Globus pallidus (tissue), 1 donor: ENCODE measurements around the gene GHRH.

ENCODE experiments used
- DNase-seq: peaks from one replicate; pipeline ENCODE4 v3.0.0-alpha.2; 2015; ENCODE audit warnings: low spot score

GHRH gene

GRCh38 chr20:37290158-37290810, 28.7 kb upstream of the GHRH start:
- DNase-seq, result no peak

GRCh38 chr20:37288091-37288490, 26.5 kb upstream of the GHRH start:
- DNase-seq, result no peak

- no peak for DNase-seq
These were observed 24.2 kb upstream of the GHRH start for GRCh38 chr20:37285664-37286374.

- no peak for DNase-seq
These were observed 23.1 kb upstream of the GHRH start for GRCh38 chr20:37284691-37285161.

- DNase-seq, result no peak
These were observed 22.0 kb upstream of the GHRH start for GRCh38 chr20:37283530-37284195.

- DNase-seq, result no peak
These were observed 20.9 kb upstream of the GHRH start for GRCh38 chr20:37282556-37282955.

GRCh38 chr20:37280403-37280802, 18.8 kb upstream of the GHRH start:
- no peak for DNase-seq

GRCh38 chr20:37279820-37280219, 18.2 kb upstream of the GHRH start:
- no peak for DNase-seq

GRCh38 chr20:37278966-37279590, 17.5 kb upstream of the GHRH start:
- no peak for DNase-seq

GRCh38 chr20:37277253-37277593, 15.6 kb upstream of the GHRH start:
- no peak for DNase-seq

GRCh38 chr20:37276494-37277252, 15.1 kb upstream of the GHRH start:
- no peak for DNase-seq

- no peak for DNase-seq
These were observed 13.4 kb upstream of the GHRH start for GRCh38 chr20:37274851-37275524.

- DNase-seq, result no peak
These were observed 12.4 kb upstream of the GHRH start for GRCh38 chr20:37273988-37274387.

GRCh38 chr20:37271421-37271768, 9.8 kb upstream of the GHRH start:
- DNase-seq, result no peak

GRCh38 chr20:37270576-37271420, 9.2 kb upstream of the GHRH start:
- peak; percentile 52 for DNase-seq

GRCh38 chr20:37267667-37268313, 6.2 kb upstream of the GHRH start:
- DNase-seq, result peak; percentile 52

- DNase-seq, result no peak
These were observed 5.5 kb upstream of the GHRH start for GRCh38 chr20:37266940-37267666.

GRCh38 chr20:37265152-37265551, 3.5 kb upstream of the GHRH start:
- DNase-seq, result no peak

- no peak for DNase-seq
These were observed 2.1 kb upstream of the GHRH start for GRCh38 chr20:37263686-37264085.
